ENCODE measurements around the gene CYTL1. TPM values are rescaled to one million over a fixed set of nuclear protein-coding genes. Genes with fewer than 3 reads are reported as not detected.

CYTL1 gene
- total and polyA plus RNA-seq, 2 donors (not counting 3 experiments of a cell fraction or from before 2014, with no cell fraction given) = 4.0 to 36.8 TPM

- CTCF ChIA-PET = no interaction called here
- H3K27me3 ChIP-seq (ENCODE audit: control insufficient read depth in 2 of 2, insufficient read depth in 2 of 2, low read length in 2 of 2) = no peaks in the 10 kb centered on the region
- H3K79me2 ChIP-seq (ENCODE audit: control insufficient read depth, insufficient read depth, low read length) = no peaks in the 10 kb centered on the region
- H3K9me1 ChIP-seq (replicated peaks; ENCODE audit: control insufficient read depth, extremely low read depth, insufficient read depth, low read length) = no peaks in the 10 kb centered on the region
- H4K20me1 ChIP-seq (replicated peaks; ENCODE audit: control insufficient read depth, extremely low read depth, insufficient read depth, low read length) = no peaks in the 10 kb centered on the region
- no peak overlapping the region for H3K4me2 ChIP-seq (ENCODE audit: insufficient read depth, low read length)
- intact Hi-C loops (cut with micrococcal nuclease) = no loop called here
- no peak overlapping the region for H3K9ac ChIP-seq (replicated peaks; ENCODE audit: extremely low read depth, insufficient read depth, low read length)
- no peak overlapping the region for H2AFZ ChIP-seq (ENCODE audit: low read depth, low read length)
- no peak overlapping the region for H3K27ac ChIP-seq (ENCODE audit: insufficient read depth, low read depth, low read length)
- no peak for TF ChIP-seq MYC (IDR thresholded peaks at IDR 0.05; ENCODE audit: low read depth, low read length)
- no peak for TF ChIP-seq FOS (IDR thresholded peaks at IDR 0.05; ENCODE audit: borderline replicate concordance, insufficient read depth, low read length)
- TF ChIP-seq, protein P1, sequence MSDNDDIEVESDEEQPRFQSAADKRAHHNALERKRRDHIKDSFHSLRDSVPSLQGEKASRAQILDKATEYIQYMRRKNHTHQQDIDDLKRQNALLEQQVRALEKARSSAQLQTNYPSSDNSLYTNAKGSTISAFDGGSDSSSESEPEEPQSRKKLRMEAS (IDR thresholded peaks at IDR 0.05; ENCODE audit: insufficient read depth, insufficient read length) = no peak
- no peak for TF ChIP-seq EZH2 (IDR thresholded peaks at IDR 0.05; ENCODE audit: borderline replicate concordance, low read depth, low read length, severe bottlenecking)
- no peak for TF ChIP-seq POLR2AphosphoS5 (IDR thresholded peaks at IDR 0.05; ENCODE audit: insufficient read depth, low read depth, low read length)
- TF ChIP-seq POLR2A (IDR thresholded peaks at IDR 0.05; ENCODE audit: low read depth, low read length) = no peak
- no peak for TF ChIP-seq GATA2 (IDR thresholded peaks at IDR 0.05; ENCODE audit: insufficient read depth, insufficient read length, low read depth, low read length)
- no peak for TF ChIP-seq JUN (IDR thresholded peaks at IDR 0.05; ENCODE audit: borderline replicate concordance, insufficient read depth, insufficient read length, low read depth)
- TF ChIP-seq CTCF (IDR thresholded peaks at IDR 0.05; ENCODE audit: extremely low read depth in 1 of 2, insufficient read depth in 1 of 2, low read depth in 1 of 2, low read length in 2 of 2) = no peak
- dilution Hi-C loops (cut with MboI; ENCODE audit: extremely low pct_ligation_motif_present, low sequenced_read_pairs) = no loop called here
- DNase-seq (ENCODE audit: low read depth, low spot score) (no peak), FAIRE-seq (no peak)
- H3K4me1 ChIP-seq (ENCODE audit: control insufficient read depth, extremely low read depth, insufficient read depth, low read length) = no peaks in the 10 kb centered on the region
- H3K36me3 ChIP-seq (ENCODE audit: control insufficient read depth in 2 of 2, extremely low read depth in 1 of 2, insufficient read depth in 2 of 2, low read length in 2 of 2) = no peaks in the 10 kb centered on the region
- H3K4me3 ChIP-seq (replicated peaks in 1 of 3; ENCODE audit: insufficient read depth in 1 of 3, low read depth in 1 of 3, low read length in 3 of 3) = no peak overlapping the region
- H3K9me3 ChIP-seq (replicated peaks; ENCODE audit: control insufficient read depth, insufficient read depth, low read length) = no peaks in the 10 kb centered on the region
- no TSS peak for BruUV-seq (replicated peaks)
- POLR2A ChIA-PET = no interaction called here
Measured at GRCh38 chr4:4974727-4975126, 44.5 kb downstream of the CYTL1 start.
